Measurements from ENCODE around the gene MTERF4.

MTERF4 gene

GRCh38 chr2:241102239-241102803 is at the start of gene MTERF4:
Gene MTERF4 (minus strand): TSS chr2:241102287. CDS start chr2:241102273, 14 bp downstream.
- TF ChIP-seq CTCF (IDR thresholded peaks at IDR 0.05; ENCODE audit: borderline replicate concordance, control extremely low read depth, extremely low read depth, insufficient read depth, missing control alignments): no peak
- in situ Hi-C loops (cut with MboI; ENCODE audit: low sequenced_read_pairs, unreplicated experiment): no loop called here
- peak; percentile 93 for DNase-seq (ENCODE audit: low spot score)

GRCh38 chr2:241150660-241151530 is 48.8 kb upstream of the MTERF4 start:
- in situ Hi-C loops (cut with MboI; ENCODE audit: low sequenced_read_pairs, unreplicated experiment): no loop called here
- no peak for DNase-seq (ENCODE audit: low spot score)
- TF ChIP-seq CTCF (IDR thresholded peaks at IDR 0.05; ENCODE audit: borderline replicate concordance, control extremely low read depth, extremely low read depth, insufficient read depth, missing control alignments): no peak

- peak; percentile 99 for DNase-seq (ENCODE audit: low spot score)
- TF ChIP-seq CTCF (IDR thresholded peaks at IDR 0.05; ENCODE audit: borderline replicate concordance, control extremely low read depth, extremely low read depth, insufficient read depth, missing control alignments): peak; percentile 68
- in situ Hi-C loops (cut with MboI; ENCODE audit: low sequenced_read_pairs, unreplicated experiment): no loop called here
Measured at GRCh38 chr2:241149925-241150659, 48.0 kb upstream of the MTERF4 start, which contains the start of gene PPP1R7. Gene PPP1R7 (plus strand): TSS chr2:241150467. CDS start chr2:241150496, 29 bp downstream.

GRCh38 chr2:241149675-241149924 is 47.5 kb upstream of the MTERF4 start:
- in situ Hi-C loops (cut with MboI; ENCODE audit: low sequenced_read_pairs, unreplicated experiment): no loop called here
- no peak for TF ChIP-seq CTCF (IDR thresholded peaks at IDR 0.05; ENCODE audit: borderline replicate concordance, control extremely low read depth, extremely low read depth, insufficient read depth, missing control alignments)
- DNase-seq (ENCODE audit: low spot score): no peak

- TF ChIP-seq CTCF (IDR thresholded peaks at IDR 0.05; ENCODE audit: borderline replicate concordance, control extremely low read depth, extremely low read depth, insufficient read depth, missing control alignments): no peak
- in situ Hi-C loops (cut with MboI; ENCODE audit: low sequenced_read_pairs, unreplicated experiment): no loop called here
- DNase-seq (ENCODE audit: low spot score): peak; percentile 95
Measured at GRCh38 chr2:241148891-241149674, 47.0 kb upstream of the MTERF4 start, which contains the start of gene PASK. Gene PASK (minus strand): TSS chr2:241149472. CDS start chr2:241143032, 6,440 bp downstream.

GRCh38 chr2:241148239-241148638 is 46.2 kb upstream of the MTERF4 start:
- TF ChIP-seq CTCF (IDR thresholded peaks at IDR 0.05; ENCODE audit: borderline replicate concordance, control extremely low read depth, extremely low read depth, insufficient read depth, missing control alignments): no peak
- no peak for DNase-seq (ENCODE audit: low spot score)
- in situ Hi-C loops (cut with MboI; ENCODE audit: low sequenced_read_pairs, unreplicated experiment): no loop called here

All from GM13976 (cell line).